ENCODE data around the gene ZNF385A. TPM values are rescaled to one million over a fixed set of nuclear protein-coding genes. Genes with fewer than 3 reads are reported as not detected.
A peak's percentile ranks its signal among the peaks of the same experiment; 100 is the strongest.

ZNF385A gene
- total and polyA plus RNA-seq, 9 of the 15 experiments (the other 6 are each of a cell fraction or from before 2014, with no cell fraction given), result 1.0 to 111 (median 7.7) TPM

DNA sequence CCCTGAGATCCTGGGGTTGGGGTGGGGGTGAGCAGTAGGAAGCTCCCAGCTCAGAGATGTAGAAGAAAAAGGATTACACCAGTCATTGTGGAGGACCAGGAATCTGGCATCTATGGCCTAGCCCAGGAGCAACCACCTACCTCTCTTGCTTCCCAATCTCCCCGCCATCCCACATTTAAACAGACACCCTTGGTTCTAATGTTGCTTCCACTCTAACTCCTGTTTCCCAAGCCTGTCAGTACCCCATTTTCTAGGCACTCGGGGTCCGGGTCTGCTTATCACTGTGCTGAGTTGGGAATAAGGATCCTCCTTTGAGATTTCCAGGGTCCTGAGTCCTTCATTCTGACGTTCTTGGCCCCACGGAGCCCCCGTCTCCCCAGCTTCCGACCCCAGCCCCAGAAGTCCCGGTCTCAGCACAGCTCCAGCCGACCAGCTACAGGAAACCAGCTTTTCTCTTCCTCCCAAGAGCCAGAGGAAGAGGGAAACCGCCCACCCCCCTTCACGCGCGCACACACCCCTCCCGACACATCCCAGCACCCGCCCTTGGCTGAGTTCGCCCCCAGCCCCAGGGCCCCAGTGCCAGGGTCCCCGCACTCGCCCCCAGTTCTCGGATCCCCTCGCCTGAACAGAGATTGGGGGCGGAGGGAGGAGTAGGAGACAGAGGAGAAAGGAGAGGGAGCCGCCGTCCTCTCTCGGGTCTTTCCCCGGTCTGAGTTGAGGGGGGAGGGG is 33.3 kb upstream of the ZNF385A start:
- H3K4me2 ChIP-seq (ENCODE audit: insufficient read depth, low read length), result peak overlapping the region; percentile 99
- peak overlapping the region; percentile 91 to 97 for H3K9ac ChIP-seq (ENCODE audit: insufficient read depth in 1 of 2, low read depth in 2 of 2, low read length in 2 of 2)
- no peaks in the 10 kb centered on the region for H3K27me3 ChIP-seq (ENCODE audit: control insufficient read depth in 2 of 2, insufficient read depth in 2 of 2, low read length in 2 of 2)
- H4K20me1 ChIP-seq (replicated peaks; ENCODE audit: control insufficient read depth, insufficient read depth, low read length), result peaks cover 22% of the 10 kb centered on the region
- DNase-seq (ENCODE audit: extremely low read depth in 1 of 4, low spot score in 3 of 4) (peak; percentile 38 to 68 (median 60)), FAIRE-seq (peak; percentile 61), ATAC-seq (peak; percentile 38)
- TF ChIP-seq GABPB1 (CRISPR knock-in tag; IDR thresholded peaks at IDR 0.05), result peak; percentile 50; the same call in 1 of the 2 replicates
- TF ChIP-seq, protein P1, sequence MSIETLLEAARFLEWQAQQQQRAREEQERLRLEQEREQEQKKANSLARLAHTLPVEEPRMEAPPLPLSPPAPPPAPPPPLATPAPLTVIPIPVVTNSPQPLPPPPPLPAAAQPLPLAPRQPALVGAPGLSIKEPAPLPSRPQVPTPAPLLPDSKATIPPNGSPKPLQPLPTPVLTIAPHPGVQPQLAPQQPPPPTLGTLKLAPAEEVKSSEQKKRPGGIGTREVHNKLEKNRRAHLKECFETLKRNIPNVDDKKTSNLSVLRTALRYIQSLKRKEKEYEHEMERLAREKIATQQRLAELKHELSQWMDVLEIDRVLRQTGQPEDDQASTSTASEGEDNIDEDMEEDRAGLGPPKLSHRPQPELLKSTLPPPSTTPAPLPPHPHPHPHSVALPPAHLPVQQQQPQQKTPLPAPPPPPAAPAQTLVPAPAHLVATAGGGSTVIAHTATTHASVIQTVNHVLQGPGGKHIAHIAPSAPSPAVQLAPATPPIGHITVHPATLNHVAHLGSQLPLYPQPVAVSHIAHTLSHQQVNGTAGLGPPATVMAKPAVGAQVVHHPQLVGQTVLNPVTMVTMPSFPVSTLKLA (conservative IDR thresholded peaks at IDR 0.05), result 0 out of 4 replicates have a peak, but pooled peaks of 1 of the 2 experiments have one; percentile 12
- TF ChIP-seq, protein P2, sequence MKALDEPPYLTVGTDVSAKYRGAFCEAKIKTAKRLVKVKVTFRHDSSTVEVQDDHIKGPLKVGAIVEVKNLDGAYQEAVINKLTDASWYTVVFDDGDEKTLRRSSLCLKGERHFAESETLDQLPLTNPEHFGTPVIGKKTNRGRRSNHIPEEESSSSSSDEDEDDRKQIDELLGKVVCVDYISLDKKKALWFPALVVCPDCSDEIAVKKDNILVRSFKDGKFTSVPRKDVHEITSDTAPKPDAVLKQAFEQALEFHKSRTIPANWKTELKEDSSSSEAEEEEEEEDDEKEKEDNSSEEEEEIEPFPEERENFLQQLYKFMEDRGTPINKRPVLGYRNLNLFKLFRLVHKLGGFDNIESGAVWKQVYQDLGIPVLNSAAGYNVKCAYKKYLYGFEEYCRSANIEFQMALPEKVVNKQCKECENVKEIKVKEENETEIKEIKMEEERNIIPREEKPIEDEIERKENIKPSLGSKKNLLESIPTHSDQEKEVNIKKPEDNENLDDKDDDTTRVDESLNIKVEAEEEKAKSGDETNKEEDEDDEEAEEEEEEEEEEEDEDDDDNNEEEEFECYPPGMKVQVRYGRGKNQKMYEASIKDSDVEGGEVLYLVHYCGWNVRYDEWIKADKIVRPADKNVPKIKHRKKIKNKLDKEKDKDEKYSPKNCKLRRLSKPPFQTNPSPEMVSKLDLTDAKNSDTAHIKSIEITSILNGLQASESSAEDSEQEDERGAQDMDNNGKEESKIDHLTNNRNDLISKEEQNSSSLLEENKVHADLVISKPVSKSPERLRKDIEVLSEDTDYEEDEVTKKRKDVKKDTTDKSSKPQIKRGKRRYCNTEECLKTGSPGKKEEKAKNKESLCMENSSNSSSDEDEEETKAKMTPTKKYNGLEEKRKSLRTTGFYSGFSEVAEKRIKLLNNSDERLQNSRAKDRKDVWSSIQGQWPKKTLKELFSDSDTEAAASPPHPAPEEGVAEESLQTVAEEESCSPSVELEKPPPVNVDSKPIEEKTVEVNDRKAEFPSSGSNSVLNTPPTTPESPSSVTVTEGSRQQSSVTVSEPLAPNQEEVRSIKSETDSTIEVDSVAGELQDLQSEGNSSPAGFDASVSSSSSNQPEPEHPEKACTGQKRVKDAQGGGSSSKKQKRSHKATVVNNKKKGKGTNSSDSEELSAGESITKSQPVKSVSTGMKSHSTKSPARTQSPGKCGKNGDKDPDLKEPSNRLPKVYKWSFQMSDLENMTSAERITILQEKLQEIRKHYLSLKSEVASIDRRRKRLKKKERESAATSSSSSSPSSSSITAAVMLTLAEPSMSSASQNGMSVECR (CRISPR knock-in tag; IDR thresholded peaks at IDR 0.05), result peak; percentile 57; the same call in 1 of the 2 replicates
- peak; percentile 46 for TF ChIP-seq TAF1 (IDR thresholded peaks at IDR 0.05; ENCODE audit: control insufficient read depth, extremely low read depth, insufficient read depth, low read length, severe bottlenecking)
- peak in 1 of 2 experiments; percentile 31; a peak in 1 of 4 replicates for TF ChIP-seq SRF (CRISPR knock-in tag; IDR thresholded peaks at IDR 0.05)
- TF ChIP-seq ZNF780A (CRISPR knock-in tag; IDR thresholded peaks at IDR 0.05), result no peak
- peak; percentile 18; the same call in 1 of the 2 replicates for TF ChIP-seq MYC (IDR thresholded peaks at IDR 0.05; ENCODE audit: low read depth, low read length)
- TF ChIP-seq MYC (CRISPR knock-in tag; IDR thresholded peaks at IDR 0.05; ENCODE audit: borderline replicate concordance, low read depth), result no peak
- TF ChIP-seq ZNF239 (CRISPR knock-in tag; IDR thresholded peaks at IDR 0.05), result no peak
- TF ChIP-seq ZFPM2 (CRISPR knock-in tag; IDR thresholded peaks at IDR 0.05), result no peak
- TF ChIP-seq SOX6 (IDR thresholded peaks at IDR 0.05), result no peak
- peak; percentile 24 for TF ChIP-seq ZFX (CRISPR knock-in tag; IDR thresholded peaks at IDR 0.05)
- TF ChIP-seq SPI1 (IDR thresholded peaks at IDR 0.05; ENCODE audit: borderline replicate concordance, low read depth, low read length), result 0 out of 2 replicates have a peak, but pooled peaks have one; percentile 14
- TF ChIP-seq ETS2 (tag; IDR thresholded peaks at IDR 0.05; ENCODE audit: borderline replicate concordance, poor library complexity, severe bottlenecking), result no peak
- H3K9me1 ChIP-seq (ENCODE audit: control insufficient read depth, insufficient read depth, low read length), result peaks cover 10% of the 10 kb centered on the region
- H2AFZ ChIP-seq (ENCODE audit: low read depth, low read length), result no peak overlapping the region
- ChIA-PET CTCF (ENCODE audit: low intra/inter-chr PET ratio) (no interaction called here), POLR2A (interaction anchor here (0.7 to 5.2 kb wide), 3 partner anchors 9 to 20 kb away, joined by 3 to 36 read pairs (median 5); no protein-coding TSS in a partner anchor)
- BruUV-seq (replicated peaks), result TSS peak; percentile 36
- no peaks in the 10 kb centered on the region for H3K9me3 ChIP-seq (replicated peaks; ENCODE audit: control insufficient read depth, insufficient read depth, low read depth, low read length)
- H3K79me2 ChIP-seq (ENCODE audit: control insufficient read depth, insufficient read depth, low read length), result peaks cover 68% of the 10 kb centered on the region
- peaks cover 32% of the 10 kb centered on the region; the same call in 2 of the 3 replicates for H3K36me3 ChIP-seq (ENCODE audit: control insufficient read depth, insufficient read depth, low read length)
- H3K4me3 ChIP-seq, result peak overlapping the region; percentile 100
- in situ Hi-C loops (cut with MboI) (no loop called here), intact Hi-C loops (cut with micrococcal nuclease) (loop anchor here (2.0 kb wide), 1 partner anchor 15 kb away; no protein-coding TSS in a partner anchor)
- 2% methylated on average over 16 of the region's 25 CpGs for WGBS (ENCODE audit: insufficient coverage, low coverage, missing lambda C conversion rate)
- peaks cover 52 to 66% of the 10 kb centered on the region in 2 experiments for H3K4me1 ChIP-seq (replicated peaks in 1 of 2; ENCODE audit: control insufficient read depth in 2 of 2, insufficient read depth in 2 of 2, low read length in 2 of 2)
- peak overlapping the region; percentile 88 for H3K27ac ChIP-seq (ENCODE audit: extremely low read depth, low read depth, low read length)
